GM12801 (cell line): ENCODE data around the gene DUSP6.

Experiments
- CTCF ChIP-seq: IDR thresholded peaks from one replicate; pipeline ENCODE4 v1.5.1; 2011; ENCODE audit warnings: control low read depth; ENCODE audit not compliant: insufficient read length; ENCODE audit errors: extremely low read depth

Gene DUSP6

GRCh38 chr12:89307474-89308253 lies 44.6 kb downstream of the DUSP6 start:
- TF ChIP-seq CTCF: no peak

- TF ChIP-seq CTCF: no peak
These were observed 45.4 kb downstream of the DUSP6 start for GRCh38 chr12:89306827-89307473.

GRCh38 chr12:89305373-89305772 lies 46.9 kb downstream of the DUSP6 start:
- no peak for TF ChIP-seq CTCF

- TF ChIP-seq CTCF: no peak
These were observed 52.4 kb downstream of the DUSP6 start for GRCh38 chr12:89299931-89300330.

GRCh38 chr12:89299417-89299816 lies 52.9 kb downstream of the DUSP6 start:
- no peak for TF ChIP-seq CTCF
